ENCODE measurements around the gene CLINT1.
"Not testable (repeated sequence)": the region's sequence is repeated elsewhere in the genome, so short reads cannot be mapped to it uniquely, and the experiment has no call there.

CLINT1 gene

DNA sequence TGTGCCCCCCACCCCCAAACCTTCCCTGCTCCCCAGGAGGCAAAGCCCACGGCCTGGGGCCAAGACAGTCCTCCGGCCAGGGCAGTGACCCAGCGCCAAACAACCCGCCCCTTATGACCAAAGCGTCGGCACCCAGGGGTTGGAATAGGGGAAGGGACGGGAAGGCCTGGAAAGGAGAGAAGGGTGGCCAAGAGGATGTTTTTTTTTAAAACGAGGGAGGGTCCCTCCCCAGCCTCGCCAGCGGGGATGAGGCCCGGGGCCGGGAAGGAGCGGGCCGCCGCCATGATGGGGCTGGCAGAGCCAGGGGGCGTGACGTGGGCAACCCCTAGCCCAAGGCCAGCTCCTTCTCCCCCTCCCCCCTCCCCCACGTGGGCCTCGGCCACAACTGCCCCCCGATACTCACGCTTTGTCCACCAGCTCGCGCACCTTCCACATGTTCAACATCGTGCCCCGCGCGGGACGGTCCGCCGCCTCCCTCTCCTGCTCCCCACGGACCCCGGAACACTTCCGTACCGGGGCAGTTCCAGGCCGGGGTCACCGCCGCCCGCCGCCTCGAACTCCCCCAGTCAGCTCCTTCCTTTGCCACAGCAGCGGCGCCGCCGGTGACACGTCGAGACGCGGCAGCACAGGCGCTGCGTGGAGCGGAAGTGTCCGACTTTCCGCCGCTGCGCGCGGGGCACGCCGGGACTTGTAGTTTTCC is at the start of gene CLINT1:
CLINT1 (minus strand) TSS at position 619 of the 700 bp plus-strand sequence; CDS start at position 444, 175 bp downstream.
- peak; percentile 6 for DNase-seq

- DNase-seq = no peak
These were observed 49.5 kb upstream of the CLINT1 start for GRCh38 chr5:157908459-157908858.

DNA sequence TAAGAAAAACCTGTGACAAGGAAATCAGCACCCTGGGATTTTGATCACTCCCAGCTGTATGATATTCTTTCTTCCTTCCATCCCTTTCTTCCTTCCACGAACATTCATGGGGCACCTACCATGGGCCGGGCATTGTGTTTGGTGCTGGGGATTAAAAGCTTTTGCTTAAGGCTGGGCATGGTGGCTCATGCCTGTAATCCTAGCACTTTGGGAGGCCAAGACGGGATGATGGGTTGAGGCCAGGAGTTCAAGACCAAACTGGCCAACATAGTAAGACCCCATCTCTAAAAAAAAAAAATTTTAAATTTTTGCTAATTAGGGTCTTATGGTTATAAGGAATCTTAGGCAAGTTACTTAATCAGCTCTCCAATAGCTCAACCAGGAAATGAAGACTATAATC is 48.5 kb upstream of the CLINT1 start:
- no peak for DNase-seq

GRCh38 chr5:157903117-157903450 is 44.1 kb upstream of the CLINT1 start:
- no peak for DNase-seq

GRCh38 chr5:157902449-157903116 is 43.6 kb upstream of the CLINT1 start:
- no peak for DNase-seq

DNA sequence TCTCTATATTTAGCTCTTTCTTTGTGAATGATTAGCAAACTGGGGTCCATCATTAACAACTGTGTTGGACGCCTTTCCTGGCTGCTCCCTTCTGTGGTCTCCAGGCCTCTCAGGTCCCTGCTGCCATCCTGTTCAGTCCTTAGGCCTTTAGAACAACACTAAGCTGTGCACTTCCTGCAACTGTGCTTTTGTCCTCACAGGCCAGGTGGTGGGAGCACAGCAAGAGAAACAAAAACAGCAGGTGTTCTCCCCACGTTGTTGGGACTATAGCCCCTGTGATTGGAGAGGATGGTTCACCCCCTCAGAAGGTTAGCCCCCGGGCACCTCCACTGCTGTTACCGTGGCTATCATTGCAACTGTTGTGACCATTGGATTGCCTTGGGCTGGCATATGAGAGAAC is 41.7 kb upstream of the CLINT1 start:
- DNase-seq = no peak

- DNase-seq = no peak
These were observed 34.7 kb upstream of the CLINT1 start for GRCh38 chr5:157893611-157894010.

- no peak for DNase-seq
These were observed 34.0 kb upstream of the CLINT1 start for GRCh38 chr5:157892974-157893373.

- DNase-seq = no peak
These were observed 32.1 kb upstream of the CLINT1 start for GRCh38 chr5:157890836-157891597.

DNA sequence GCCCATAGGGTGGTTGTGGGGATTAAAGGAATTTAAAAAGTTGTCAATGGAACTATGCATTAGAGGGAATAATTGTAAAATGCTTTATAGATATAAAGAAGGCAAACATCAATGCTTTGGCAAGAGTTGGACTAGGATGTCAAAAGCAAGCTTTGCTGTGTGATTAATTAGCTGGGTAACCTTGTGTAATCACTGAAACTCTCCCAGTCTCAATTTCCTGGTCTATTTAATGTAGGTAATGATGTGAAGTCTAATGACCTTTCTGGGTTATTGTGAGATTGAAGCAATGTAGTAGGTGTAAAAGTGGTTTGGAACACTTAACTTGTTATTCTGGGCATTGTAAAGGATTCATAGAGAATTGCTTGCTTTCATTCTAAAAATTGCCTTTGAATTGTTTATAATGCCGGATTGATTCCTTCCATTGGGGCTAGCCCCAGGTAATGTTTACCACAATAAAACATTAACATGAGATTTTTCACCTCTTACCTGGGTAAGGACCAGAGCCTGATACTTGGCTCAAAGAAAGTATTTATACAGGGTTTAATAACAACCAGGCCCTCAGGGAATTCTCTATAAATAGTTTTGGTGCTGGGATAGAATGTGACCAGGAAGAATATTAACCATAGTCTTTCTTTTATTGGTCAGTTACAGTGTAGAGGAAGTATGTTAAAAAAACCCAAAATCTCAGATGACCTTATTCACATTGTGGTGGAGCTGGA is 30.0 kb upstream of the CLINT1 start:
- no peak for DNase-seq

DNA sequence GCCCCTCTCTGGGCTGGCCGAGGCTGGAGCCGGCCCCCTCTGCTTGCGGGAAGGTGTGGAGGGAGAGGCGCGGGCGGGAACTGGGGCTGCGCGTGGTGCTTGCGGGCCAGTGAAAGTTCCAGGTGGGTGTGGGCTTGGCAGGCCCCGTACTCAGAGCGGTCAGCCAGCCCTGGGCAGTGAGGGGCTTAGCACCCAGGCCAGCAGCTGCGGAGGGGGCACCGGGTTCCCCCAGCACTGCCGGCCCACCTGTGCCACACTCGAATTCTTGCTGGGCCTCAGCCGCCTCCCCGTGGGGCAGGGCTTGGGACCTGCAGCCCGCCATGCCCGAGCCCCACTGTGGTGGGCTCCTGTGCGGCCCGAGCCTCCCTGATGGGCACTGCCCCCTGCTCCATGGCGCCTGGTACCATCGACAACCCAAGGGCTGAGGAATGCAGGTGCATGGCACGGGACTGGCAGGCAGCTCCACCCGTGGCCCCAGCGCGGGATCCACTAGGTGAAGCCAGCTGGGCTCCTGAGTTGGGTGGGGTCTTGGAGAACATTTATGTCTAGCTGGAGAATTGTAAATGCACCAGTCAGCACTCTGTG is 27.9 kb upstream of the CLINT1 start:
- DNase-seq = no peak

DNA sequence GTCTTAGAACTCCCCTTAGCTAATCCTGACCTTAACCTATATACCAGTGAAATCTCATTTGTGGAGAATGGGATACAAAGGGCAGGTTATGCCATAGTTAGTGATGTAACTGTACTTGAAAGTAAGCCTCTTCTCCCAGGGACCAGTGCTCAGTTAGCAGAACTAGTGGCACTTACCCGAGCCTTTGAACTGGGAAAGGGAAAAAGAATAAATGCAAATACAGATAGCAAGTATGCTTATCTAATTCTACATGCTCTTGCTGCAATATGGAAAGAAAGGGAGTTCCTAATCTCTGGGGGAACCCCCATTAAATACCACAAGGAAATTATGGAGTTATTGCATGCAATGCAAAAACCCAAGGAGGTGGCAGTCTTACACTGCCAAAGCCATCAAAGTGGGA is 26.1 kb upstream of the CLINT1 start:
- DNase-seq = not testable (repeated sequence)

- not testable (repeated sequence) for DNase-seq
These were observed 22.6 kb upstream of the CLINT1 start for GRCh38 chr5:157881498-157881897.

DNA sequence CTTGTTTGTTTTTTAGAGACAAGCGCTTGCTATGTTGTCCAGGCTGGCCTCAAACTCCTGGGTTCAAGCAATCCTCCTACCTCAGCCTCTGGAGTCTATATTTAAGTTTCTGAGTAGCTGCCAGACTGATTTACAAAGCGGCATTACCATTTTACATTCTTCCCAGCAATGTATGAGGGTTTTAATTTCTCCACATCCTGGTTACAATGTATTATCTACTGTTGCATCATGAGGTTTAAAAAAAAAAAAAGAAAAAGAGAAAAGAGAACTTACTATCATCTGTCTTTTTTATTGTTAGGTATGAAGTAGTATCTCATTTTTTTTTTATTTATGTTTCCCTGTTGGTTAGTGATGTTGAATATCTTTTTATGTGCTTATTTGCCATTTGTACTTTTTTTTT is 18.9 kb upstream of the CLINT1 start:
- DNase-seq = no peak

GRCh38 chr5:157874861-157875260 is 15.9 kb upstream of the CLINT1 start:
- DNase-seq = no peak

- DNase-seq = no peak
These were observed 12.2 kb upstream of the CLINT1 start for GRCh38 chr5:157870837-157871834.

DNA sequence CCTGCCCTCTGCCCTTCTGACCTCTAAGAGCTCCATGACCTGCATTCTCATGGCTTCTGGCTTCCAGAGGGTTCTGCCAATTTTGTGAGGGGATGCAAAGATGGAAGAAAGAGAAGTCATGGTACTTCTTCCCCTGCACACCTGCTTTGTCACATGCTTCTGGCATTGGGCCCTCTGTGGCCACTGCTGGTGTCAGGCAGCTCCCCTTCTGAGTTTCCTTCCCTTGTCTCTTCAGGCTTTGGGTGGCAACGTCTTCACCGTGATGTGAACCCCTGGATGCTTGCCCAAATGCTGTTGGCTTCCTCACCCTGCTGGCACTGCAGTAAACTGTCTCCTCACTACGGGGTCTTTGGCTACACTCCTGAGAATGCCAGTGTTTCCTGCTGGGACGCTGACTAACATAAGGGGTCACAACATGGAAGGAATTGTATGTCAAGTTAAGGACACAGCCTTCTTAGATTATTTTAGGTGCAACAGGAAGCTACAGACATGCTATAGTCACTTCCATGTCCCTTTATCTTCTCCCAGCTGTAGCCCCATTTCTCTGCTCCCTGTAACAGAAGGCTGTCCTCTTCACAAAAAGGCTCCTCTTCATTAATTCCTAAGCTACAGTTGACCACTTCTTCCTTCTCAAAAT is 8.9 kb upstream of the CLINT1 start:
- no peak for DNase-seq

DNA sequence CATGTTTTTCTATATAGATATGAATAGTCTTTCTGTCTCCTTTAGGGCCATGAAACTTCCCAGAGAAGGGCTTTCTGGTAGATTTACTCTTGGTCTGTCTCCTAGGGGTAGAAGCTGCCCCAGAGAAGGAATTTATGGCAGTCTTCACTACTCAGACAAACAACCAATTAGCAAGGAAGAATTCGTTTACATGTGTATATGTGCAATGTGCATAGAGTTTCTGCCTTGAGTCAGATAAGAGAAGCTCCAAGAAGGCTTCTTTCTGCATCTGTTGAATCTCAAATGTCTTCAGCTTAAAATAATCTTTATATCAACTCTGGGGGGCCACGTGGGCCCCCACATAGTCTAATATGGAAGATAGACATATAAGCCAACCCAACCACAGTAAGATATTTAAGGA is 7.6 kb upstream of the CLINT1 start:
- no peak for DNase-seq

DNA sequence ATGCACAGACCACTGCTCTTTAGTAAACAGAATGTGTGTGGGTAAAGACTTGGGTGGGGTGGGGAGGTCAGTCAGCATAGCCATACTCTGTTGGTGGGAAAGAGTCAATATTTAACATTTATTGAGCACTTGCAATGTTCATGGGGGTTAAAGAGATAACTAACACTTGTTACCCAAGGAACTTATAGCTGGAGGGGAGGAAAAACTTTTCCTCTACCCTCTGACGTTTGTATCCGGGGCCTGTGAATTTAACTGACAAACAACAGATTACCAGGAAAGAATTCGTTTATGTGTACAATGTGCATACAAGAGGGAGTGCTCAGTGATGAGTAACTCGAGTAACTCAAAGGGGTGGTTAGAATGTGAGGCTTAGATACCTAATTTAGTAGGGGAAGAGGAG is 6.8 kb upstream of the CLINT1 start:
- DNase-seq = no peak

- DNase-seq = no peak
These were observed 5.1 kb upstream of the CLINT1 start for GRCh38 chr5:157864067-157864466.

- no peak for DNase-seq
These were observed 3.4 kb upstream of the CLINT1 start for GRCh38 chr5:157862183-157862851.
